ENCODE measurements around the gene TADA2B.

The TADA2B gene

DNA sequence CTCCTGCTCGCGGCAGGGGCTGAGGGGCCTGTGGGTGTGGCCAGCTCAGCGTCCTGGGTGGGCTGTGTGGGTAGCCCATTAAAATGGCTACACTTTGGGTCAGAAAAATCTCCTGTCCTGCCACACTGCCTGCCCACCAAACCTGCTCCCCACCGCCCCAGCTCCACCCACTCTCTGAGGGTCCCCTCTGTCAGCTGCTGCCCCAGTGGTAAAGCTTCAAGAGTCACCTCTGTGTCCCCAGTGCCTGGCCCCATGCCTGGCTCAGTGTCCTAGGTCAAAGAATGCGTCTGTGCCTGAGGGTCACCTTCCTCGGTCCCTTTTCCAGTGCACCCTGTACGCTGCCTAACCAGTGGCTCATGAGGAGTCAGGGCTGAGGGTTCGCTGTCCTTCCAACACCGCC lies 24.9 kb upstream of the TADA2B start:
- no peak for DNase-seq

DNA sequence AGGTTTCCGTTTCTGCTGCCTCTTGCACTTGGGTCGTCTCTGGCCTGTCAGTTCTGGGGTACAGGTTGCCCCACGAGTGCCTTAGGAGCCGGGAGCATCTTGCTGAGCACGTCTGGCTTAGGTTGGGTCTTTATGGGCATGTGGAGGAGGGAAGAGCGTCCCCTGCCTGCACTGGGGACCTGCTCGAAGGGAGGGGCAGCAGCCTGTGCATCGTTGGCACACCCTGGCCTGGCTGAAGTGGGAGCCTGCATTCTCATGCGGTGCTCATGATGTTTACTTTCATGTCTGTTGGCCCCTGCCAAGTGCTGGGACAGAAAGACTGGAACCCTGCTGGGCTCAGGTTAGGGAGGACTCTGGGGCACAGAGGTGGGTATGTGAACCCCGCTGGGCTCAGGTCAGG lies 23.8 kb upstream of the TADA2B start:
- no peak for DNase-seq

DNA sequence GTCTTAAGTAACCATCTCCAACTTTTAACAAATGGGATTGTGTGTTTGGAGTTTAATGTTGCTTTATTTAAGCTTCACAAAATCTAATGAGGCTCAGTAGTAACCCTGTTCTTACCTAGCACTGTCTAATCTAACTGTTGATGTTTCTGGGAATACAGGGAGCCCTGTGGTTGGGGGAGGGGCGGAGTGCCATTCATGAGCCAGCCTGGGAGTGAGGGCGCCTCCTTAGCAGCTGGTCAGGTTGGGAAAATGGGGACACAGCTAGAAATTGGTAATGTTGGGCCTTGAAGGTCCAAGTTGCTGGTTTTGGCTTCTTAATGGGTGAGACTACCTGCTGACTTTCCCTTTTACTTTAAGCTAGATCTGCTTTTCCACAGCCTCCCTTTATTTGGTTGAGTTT lies 22.9 kb upstream of the TADA2B start:
- no peak for DNase-seq

DNA sequence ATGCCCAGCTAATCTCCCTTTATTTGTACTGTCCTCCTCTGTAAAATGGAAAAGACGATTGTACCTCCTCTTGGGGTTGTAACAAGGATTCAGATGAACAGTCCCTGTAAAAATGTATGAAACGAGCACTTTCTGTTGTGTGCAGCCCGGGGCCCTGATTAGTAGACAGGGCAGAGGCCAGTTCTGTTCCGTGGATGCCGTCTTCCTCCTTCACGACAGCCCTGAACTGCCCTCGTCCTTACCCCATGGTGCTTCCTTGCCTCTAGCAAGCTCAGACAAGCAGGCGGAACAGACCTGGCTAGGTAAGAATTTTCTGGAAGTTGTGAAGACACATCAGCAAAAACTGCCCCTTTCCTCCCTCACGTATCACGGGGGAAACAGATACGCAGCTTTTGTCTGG lies 22.3 kb upstream of the TADA2B start:
- no peak for DNase-seq

DNA sequence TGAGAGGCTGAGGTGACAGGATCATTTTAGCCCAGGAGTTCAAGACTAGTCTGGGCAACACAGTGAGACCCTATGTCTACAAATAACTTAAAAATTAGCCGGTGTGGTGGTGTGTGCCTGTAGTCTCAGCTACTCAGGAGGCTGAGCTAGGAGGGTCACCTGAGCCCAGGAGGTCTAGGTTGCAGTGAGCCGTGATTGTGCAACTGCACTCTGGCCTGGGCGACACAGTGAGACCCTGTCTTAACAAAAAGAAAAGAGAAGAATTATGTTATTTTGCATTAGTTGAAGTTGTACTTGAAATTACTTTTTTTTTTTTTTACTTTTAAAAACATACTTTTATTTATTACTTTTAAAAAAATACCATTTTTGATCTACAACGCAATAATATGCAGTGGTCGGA lies 21.8 kb upstream of the TADA2B start:
- DNase-seq, result no peak

DNA sequence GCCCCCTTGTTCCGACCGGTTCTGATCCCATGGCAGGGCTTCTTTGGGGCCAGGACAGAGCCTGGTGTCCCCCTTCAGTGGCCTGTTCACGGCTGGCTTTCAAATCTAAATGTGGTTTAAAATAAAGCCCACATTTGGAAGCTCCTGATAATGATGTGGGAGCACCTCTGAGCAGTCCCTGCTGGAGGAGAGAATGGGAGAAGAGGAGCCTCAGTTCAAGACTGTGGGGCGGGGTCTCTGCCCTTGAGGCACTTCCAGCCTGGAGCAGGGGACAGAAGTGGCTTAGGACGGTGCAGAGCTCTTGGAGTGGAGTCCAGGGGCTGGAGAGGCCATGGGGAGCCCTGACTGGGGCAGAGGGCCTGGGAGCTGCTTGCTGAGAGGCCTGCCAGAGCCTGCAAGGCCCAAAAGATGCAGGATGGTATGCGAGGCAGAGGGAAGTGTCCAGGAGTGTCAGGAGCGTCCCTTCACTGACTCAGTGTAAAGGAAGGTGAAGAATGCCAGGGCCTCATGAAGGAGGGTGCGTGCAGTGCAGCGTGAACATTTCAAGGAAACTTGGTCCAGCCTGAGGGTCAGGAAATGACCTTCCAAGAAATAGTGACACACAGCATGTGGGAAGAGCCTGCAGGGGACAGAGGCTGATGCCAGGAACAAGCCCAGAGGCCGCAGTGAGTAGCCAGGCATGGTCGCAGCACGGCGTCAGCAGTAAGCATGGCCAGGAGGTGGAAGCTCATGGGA lies 21.1 kb upstream of the TADA2B start:
- no peak for DNase-seq

DNA sequence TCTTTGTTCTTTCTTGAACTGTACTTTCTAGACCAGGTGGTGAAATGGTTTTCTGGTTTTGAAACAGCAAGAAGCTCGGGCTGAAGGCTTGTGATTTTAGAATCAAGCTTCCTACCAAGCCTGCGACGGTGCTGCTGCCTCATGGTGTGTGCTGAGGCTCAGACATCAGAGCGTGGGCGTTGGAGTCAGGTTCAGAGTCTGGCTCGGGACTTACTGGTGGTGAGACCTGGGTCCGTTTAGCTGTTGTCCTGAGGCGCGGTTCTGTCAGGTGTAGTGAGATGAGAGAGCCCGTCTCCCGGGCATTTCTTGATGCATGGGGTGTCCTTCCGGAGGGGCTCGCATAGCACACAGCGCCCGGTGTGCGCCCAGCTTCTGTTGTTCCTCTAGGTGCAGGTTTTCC lies 19.7 kb upstream of the TADA2B start:
- no peak for DNase-seq

DNA sequence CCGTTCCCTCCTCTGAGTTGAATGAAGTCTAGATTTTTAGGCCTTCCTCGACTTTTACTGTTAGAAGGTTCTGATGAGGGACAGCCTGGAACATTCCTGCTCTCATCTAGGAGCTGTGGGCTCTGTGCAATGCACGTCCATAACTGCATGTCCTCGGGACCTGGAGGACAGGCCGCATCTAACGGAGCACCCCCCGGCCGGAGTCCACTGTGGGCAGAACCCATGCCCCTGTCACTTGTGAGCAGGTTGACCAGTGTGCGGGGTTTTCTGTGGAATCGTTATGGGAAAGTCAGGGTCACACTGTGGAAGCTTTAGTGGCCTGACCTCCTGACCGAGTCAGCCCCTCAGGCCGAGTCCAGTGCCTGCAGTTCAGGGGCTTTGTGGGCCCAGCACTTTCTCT lies 19.3 kb upstream of the TADA2B start:
- DNase-seq, result no peak

DNA sequence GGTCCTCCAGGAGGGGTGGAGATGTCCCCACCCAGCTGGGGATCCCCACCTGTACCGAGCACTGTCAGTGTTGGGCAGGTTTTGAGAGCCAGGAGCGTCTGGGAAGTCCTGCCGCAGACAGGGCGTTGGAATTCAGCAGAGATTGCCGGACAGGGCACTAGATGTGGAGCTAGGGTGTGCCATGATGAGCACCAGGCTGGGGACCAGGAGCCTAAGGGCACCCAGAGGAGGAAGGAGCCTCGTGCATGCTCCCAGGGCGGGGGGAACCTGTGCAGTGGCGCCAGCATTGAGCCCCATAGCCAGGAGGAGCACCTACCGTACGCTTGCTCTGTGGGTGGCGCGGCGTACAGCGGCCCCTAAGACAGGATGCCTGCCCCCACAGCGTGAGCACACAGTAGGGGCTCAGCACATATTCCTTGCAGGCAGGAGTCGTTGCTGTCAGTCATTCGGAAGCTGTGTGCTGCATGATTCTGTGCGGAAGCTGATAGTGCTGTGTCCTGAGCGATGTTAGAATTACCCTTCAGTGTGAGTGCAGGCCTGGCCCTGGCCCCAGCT lies 18.8 kb upstream of the TADA2B start:
- DNase-seq, result no peak

DNA sequence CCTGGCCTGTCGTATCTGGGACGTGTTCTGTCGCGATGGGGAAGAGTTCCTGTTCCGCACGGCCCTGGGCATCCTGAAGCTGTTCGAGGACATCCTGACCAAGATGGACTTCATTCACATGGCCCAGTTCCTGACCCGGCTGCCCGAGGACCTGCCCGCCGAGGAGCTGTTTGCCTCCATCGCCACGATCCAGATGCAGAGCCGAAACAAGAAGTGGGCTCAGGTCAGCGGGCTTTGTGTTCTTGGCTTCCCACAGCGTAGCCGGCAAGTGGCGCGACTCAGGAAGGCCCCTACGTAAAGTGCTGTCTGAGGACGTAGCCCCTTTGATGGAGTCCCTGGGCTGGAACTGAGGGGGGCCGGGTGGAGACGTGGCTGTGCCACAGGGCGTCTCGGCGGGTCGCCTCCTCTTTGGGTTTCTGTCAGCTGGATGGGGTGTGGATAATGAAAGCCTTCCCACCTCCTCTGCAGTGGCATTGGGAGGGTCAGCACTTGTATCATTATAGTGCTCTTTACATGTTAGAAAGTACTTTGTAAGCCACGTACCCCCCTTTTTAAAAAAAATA lies 18.1 kb upstream of the TADA2B start:
- DNase-seq, result no peak

DNA sequence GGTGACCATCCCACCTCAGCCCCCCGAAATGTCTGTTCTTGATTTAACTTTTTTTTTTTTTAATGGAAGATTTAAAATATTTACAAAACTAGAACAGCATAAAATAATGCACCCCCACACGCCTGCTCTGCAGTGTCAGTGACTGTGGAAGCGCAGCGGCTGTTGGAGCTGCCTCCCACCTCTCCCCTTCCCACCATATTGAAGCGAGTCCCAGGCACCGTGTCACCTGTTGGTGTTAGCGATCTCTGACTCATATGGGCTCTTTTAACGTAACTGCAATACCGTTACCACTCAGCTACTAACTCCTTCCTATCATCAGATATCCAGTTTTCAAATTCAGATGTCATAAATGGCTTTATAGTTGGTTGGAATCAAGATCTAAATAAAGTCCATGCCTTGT lies 17.1 kb upstream of the TADA2B start:
- no peak for DNase-seq

DNA sequence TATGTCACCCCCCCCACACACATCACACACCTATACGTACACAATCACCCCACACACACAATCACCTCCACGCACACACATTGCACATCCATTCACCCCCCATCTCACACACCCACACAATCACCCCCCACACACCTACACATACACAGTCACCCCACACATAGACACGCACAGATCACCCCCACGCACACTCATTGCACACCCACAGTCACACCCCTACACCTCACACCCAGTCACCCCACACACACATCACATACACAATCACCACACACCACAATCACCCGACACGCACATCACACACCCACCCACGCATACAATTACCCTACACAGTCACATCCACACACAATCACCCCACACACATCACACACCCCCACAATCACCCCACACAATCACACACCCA lies 15.9 kb upstream of the TADA2B start:
- DNase-seq, result no peak

DNA sequence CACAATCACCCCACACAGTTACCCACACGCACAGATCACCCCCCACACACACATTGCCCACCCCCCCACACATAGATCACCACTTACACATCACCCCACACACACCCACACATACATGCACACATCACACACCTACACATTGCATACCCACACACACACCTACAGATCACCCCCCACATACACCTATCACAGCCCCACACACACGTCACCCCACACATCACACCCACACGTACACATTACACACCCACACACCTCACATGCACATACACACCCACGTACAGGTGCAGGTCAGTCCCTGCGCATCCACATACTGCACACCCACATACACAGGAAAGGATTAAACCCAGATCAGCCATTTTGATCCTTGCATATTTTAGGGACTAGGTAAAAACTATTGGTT lies 15.3 kb upstream of the TADA2B start:
- no peak for DNase-seq

DNA sequence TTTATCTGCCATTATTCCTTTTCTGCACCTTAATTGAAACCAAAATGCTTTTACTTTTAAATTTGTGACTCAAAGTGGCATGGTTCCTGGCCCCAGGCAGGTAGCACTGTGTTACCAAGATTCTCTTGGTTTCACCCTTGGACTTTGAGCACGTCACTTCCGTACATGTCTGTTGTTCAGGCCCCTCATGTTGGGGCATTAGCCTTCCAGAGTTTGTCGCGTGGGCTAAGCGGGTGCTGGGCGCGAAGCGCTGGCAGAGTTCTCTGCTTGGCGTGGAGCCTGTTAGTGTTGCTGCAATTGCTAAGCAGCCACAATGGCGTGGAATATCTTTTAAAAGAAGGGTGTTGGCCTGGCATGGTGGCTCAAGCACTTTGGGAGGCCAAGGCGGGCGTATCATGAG lies 14.0 kb upstream of the TADA2B start:
- no peak for DNase-seq

DNA sequence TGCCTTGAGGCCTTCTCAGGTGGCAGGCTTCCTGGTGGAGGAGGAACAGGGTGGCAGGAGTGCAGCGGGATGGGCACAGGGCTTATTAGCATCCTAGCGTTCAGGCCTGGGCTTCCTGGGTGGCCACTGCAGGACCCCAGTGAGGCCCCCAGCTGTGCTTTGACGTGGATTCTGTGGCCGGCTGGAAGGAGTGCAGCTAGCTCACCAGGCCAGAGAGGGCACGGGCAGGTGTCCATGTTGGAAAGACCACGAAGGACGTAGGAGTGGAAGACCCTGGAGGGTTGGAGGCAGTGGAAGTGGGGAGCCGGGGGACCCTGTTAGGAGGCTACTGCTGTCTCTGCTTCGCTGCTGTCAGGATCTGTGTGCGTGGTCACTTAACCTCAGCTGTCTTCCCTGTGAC lies 13.3 kb upstream of the TADA2B start:
- no peak for DNase-seq

DNA sequence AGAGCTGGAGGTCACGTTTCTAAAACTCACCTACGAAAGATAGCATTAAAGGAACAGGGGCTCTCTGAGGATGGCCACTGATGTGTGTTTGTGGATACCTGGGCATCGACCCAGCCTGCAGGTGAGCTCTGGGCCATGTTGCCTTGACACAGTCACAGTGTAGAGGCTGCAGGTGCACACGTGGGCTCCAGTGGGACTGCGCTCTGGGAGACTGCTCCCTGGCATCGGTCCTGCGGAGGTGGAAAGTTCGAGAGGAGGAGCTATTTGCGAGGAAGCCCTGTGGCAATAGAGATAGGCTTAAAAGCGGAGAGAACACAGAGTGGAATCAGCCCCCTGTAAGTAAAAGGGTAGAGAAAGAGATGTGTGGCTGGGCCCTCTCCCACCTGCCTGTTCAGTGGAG lies 12.3 kb upstream of the TADA2B start:
- DNase-seq, result no peak

DNA sequence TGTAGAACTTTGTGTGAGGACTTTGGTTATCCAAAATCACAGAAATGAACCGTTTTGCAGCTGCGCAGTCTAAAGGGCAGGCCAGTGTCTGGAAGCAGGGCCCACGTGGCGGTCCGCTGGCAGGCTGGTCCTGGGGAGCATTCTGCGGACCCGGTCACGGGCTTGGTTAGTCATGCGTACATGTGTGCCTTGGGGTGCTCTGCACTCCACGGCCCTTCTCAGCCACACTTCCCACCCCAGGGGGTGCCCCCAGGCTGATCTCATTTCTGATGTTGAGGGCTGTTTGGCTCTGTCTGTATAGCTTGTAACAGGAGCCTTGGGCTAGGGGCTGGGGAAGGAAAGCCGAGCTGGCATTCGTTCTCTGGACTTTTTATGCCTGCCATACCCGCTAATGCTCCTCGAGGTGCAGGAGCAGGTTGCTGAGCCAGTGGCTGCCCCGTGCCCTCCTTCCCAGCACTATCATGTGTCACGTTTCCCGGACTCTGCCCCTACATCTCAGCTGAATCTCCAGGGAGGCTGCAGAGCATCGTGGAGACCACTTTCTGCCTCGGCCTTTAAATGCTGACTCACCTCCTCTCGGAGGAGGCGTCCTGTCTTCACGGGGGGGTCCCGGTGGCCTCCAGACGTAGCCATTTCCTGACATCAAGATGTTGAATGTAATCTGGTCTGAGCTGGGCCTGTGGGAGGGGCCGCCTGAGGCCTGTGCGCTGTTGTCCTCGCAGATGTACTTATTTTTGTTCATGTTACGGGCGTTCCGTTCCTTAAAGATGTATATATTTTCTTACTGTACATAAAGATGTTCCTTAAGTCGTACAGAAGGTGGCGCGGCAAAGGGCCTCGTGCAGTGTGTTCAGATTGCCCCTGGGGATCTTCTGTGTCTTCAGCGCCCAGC lies 11.4 kb upstream of the TADA2B start:
- DNase-seq, result no peak

DNA sequence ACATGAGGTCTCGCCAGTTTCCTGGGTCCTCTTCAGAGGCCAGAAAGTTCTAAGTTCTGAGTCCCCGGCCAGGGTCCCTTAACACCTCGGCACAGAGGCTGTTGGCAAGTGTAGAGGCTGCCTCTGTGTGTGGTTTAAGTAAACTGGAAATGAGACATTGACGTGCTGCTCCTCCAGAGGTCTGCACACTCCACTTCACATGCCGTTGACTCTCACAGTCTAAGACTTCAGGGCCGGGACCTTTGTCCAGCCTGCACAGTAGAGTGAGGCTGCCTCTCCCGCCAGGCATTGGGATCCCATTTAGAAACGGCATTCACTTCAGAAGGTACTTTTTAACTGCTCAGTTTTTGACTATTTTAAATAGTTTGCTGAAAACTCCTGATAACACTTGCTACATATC lies 10.6 kb upstream of the TADA2B start:
- DNase-seq, result no peak

DNA sequence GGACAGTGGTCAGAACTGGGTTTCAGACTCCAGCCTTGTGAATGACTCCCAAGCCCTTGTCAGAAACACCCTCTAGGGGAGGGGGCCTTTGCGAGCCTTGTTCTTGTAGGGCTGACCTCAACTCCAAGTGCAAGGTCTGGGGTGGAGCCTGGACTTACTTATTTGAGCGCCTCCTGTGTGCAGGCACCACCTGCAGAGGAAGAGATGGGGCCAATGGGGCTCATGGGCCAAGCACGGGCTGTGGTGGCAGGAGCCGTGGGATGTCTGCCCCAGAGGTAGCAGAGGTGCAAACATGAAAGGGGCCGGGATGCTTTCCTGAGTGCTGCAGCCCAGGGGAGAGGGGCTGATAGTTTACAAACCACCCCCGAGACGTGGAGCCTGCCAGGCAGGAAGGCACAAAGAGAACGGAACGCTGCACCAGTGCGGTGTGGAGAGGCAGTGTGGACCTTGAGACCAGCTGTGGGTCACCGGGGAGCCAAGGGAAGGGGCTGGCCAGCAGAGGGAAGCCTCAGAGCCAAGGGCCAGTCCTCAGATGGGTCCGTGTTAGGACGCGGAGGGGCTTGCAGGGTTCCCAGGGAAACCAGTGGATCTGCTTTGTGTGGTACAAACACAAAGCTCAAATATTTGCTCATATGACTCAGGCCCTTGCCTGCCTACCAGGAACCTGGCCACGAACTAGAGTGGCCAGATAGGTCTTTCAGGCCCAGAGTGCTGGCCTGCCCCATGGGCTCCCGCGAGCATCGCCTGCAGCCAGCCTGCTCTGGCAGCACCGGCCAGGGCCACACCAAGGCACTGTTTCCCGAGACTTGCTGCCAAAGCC lies 8.7 kb upstream of the TADA2B start:
- no peak for DNase-seq

DNA sequence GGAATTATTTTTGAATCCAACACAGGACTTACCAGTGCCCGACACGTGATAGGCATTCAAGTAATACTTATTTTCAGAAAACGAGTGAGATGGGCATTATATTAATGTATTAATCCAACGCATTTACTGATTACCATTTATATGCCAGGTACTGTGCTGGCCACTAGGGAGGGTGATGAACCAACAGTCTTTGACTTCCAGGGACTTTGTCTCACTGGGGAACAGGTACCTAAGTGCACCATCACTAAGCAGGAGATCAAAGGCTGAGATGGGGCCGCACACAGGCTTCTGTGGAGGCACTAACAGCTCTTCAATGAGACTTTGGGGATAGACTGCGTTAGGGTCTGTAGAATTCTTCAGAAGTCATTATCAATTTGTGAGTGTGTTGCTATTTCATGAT lies 5.7 kb upstream of the TADA2B start:
- DNase-seq, result no peak

DNA sequence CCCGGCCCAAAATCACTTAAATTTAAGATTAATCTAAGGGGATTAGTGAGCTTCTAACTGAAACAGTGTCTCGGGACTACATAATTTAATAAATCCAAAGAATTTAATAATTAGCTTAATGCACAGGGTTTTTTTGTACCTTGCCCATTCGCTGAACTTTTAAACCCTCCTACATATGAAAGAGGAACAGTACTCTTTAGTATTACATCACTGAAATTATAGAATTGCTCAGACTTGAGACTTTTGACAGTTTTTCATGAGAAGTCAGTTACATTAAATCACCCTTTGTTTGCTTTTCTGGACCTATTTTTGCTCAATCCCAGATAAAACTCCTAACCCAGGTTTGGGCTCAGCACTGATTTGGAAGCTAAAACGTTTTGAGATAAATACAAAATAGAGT lies 2.4 kb upstream of the TADA2B start:
- no peak for DNase-seq

DNA sequence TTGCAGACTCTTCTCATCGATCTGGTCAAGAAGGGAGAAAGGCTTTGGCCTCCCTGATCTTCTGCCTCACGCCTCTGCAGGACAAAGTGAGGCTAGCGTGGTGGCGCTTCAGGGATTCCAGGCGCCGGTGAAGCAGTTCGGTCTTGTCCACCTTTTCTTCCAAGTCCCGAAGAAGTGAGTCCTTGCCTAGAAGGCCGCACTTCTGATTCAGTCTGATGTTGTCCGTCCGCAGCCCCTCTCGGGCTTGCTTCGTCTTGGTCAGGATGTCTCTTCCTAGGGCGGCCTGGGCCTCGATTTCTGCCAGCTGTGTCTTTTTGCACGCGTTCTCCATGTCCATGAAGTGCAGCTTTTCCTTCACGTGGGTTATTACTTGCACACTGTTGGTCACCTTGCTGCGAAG lies 1.9 kb upstream of the TADA2B start:
- DNase-seq, result no peak

Data from NCI-H748 treated with DMSO at 0.1 percent for 48 hours (cell line).